ENCODE measurements around the gene ZCCHC14. TPM values are rescaled to one million over a fixed set of nuclear protein-coding genes. Genes with fewer than 3 reads are reported as not detected.

ZCCHC14 gene
- total RNA-seq, 1 experiment from 2014 or later = 27.7 TPM

GRCh38 chr16:87422106-87422505 is 70.7 kb downstream of the ZCCHC14 start:
- Mint-ChIP-seq H3K4me3 (no peak overlapping the region), H3K36me3 (ENCODE audit: insufficient read depth in 1 of 3, low read depth in 3 of 3) (peaks cover 25 to 56% (median 48%) of the 10 kb centered on the region in 3 experiments), H3K27ac (peak overlapping the region in 2 of 3 experiments; percentile 73 to 85; a peak in 5 of 7 replicates), H3K27me3 (ENCODE audit: low read depth) (no peaks in the 10 kb centered on the region), H3K4me1 (peaks cover 41 to 52% of the 10 kb centered on the region in 2 experiments), H3K9me3 (no peaks in the 10 kb centered on the region; a peak in 1 of 5 replicates)
- Histone ChIP-seq H3K4me2 (ENCODE audit: insufficient read depth, insufficient read length, low read length) (no peak overlapping the region), H3K27ac (ENCODE audit: insufficient read length, low read depth, low read length) (no peak overlapping the region), H3K9ac (ENCODE audit: extremely low read depth, insufficient read length, low read length) (no peak overlapping the region), H3K27me3 (ENCODE audit: insufficient read depth, low read length) (no peaks in the 10 kb centered on the region), H2AFZ (ENCODE audit: low read length) (no peak overlapping the region), H3K79me2 (ENCODE audit: insufficient read depth, low read length) (no peaks in the 10 kb centered on the region), H3K4me1 (ENCODE audit: insufficient read depth, low read length) (peaks cover 7% of the 10 kb centered on the region; the same call in 1 of the 2 replicates), H2BK15ac (ENCODE audit: low read depth, low read length) (no peak overlapping the region), H3K79me1 (ENCODE audit: insufficient read depth, low read depth, low read length, poor library complexity, severe bottlenecking) (no peaks in the 10 kb centered on the region), H4K91ac (ENCODE audit: insufficient read length, low read depth, low read length) (no peak overlapping the region), H3K9me3 (ENCODE audit: control insufficient read depth, low read depth, low read length) (no peaks in the 10 kb centered on the region), H2BK20ac (ENCODE audit: low read depth, low read length, poor library complexity, severe bottlenecking) (no peak overlapping the region), H2BK12ac (ENCODE audit: insufficient read length, low read depth, low read length) (no peak overlapping the region), H3K18ac (ENCODE audit: insufficient read length, low read depth, low read length) (no peak overlapping the region), H3K23me2 (ENCODE audit: insufficient read length, low read depth, low read length, poor library complexity, severe bottlenecking) (no peaks in the 10 kb centered on the region), H2AK5ac (ENCODE audit: insufficient read length, low read length) (no peak overlapping the region), H3K14ac (ENCODE audit: insufficient read depth, low read length) (no peak overlapping the region), H4K8ac (replicated peaks; ENCODE audit: insufficient read length, low read depth, low read length) (no peak overlapping the region), H3K23ac (ENCODE audit: insufficient read length, low read depth, low read length) (no peak overlapping the region), H2BK5ac (ENCODE audit: insufficient read length, low read length) (no peak overlapping the region), H3T11ph (ENCODE audit: low read length) (no peak overlapping the region), H4K20me1 (ENCODE audit: control insufficient read depth, insufficient read depth, insufficient read length) (peaks cover 2% of the 10 kb centered on the region), H3K4ac (ENCODE audit: low read depth, low read length) (no peak overlapping the region), H3K56ac (ENCODE audit: insufficient read length, low read depth, low read length) (no peak overlapping the region), H4K5ac (ENCODE audit: insufficient read length, low read depth, low read length) (no peak overlapping the region), H2BK120ac (ENCODE audit: low read depth, low read length, poor library complexity, severe bottlenecking) (no peak overlapping the region)
- WGBS (ENCODE audit: extremely low coverage, insufficient read length, low lambda C conversion rate) = no CpG with 5 or more reads among the region's 11 CpGs
- DNase-seq = no peak
- TF ChIP-seq, protein P1, sequence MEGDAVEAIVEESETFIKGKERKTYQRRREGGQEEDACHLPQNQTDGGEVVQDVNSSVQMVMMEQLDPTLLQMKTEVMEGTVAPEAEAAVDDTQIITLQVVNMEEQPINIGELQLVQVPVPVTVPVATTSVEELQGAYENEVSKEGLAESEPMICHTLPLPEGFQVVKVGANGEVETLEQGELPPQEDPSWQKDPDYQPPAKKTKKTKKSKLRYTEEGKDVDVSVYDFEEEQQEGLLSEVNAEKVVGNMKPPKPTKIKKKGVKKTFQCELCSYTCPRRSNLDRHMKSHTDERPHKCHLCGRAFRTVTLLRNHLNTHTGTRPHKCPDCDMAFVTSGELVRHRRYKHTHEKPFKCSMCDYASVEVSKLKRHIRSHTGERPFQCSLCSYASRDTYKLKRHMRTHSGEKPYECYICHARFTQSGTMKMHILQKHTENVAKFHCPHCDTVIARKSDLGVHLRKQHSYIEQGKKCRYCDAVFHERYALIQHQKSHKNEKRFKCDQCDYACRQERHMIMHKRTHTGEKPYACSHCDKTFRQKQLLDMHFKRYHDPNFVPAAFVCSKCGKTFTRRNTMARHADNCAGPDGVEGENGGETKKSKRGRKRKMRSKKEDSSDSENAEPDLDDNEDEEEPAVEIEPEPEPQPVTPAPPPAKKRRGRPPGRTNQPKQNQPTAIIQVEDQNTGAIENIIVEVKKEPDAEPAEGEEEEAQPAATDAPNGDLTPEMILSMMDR (conservative IDR thresholded peaks at IDR 0.05) = no peak
